SK-N-SH treated with all-trans-retinoic acid at 6 μM for 48 hours (cell line): ENCODE measurements around the gene GIMAP1.
A peak's percentile ranks its signal among the peaks of the same experiment; 100 is the strongest.

ENCODE experiments used
- ATAC-seq: fragments of 200-7000 bp; cut with Tn5 transposase; 3 replicates; pipeline ENCODE4 v1.9.1; 2020; ENCODE audit warnings: mild to moderate bottlenecking, moderate library complexity
- ARNTL ChIP-seq: fragments of 450-650 bp; formaldehyde crosslinking; IDR thresholded peaks from 2 replicates; pipeline ENCODE4 v1.5.0; 2020; ENCODE audit warnings: low read depth, mild to moderate bottlenecking, moderate library complexity, borderline replicate concordance
- CREB5 ChIP-seq: fragments of 250-450 bp; sonication (Bioruptor Pico); IDR thresholded peaks from 2 replicates; pipeline ENCODE4 v1.5.1; 2020; ENCODE audit warnings: low read depth, mild to moderate bottlenecking, moderate library complexity
- CSDC2 ChIP-seq: fragments of 250-450 bp; sonication (Bioruptor Pico); IDR thresholded peaks from 2 replicates; pipeline ENCODE4 v1.5.0; 2020; ENCODE audit warnings: mild to moderate bottlenecking, moderate library complexity
- CSRNP3 ChIP-seq: fragments of 250-450 bp; sonication (Bioruptor Pico); IDR thresholded peaks from 2 replicates; pipeline ENCODE4 v1.5.1; 2021; ENCODE audit warnings: mild to moderate bottlenecking, moderate library complexity
- ESRRG ChIP-seq: fragments of 250-450 bp; sonication (Bioruptor Pico); IDR thresholded peaks from 2 replicates; pipeline ENCODE4 v1.6.1; 2021; ENCODE audit warnings: mild to moderate bottlenecking
- GLIS3 ChIP-seq: fragments of 250-450 bp; sonication (Bioruptor Pico); IDR thresholded peaks from 2 replicates; pipeline ENCODE4 v1.5.0; 2020; ENCODE audit warnings: mild to moderate bottlenecking, moderate library complexity
- ISL1 ChIP-seq: fragments of 250-450 bp; sonication (Bioruptor Pico); IDR thresholded peaks from 2 replicates; pipeline ENCODE4 v2.1.2; 2022; ENCODE audit warnings: mild to moderate bottlenecking, moderate library complexity
- OSR1 ChIP-seq: fragments of 250-450 bp; sonication (Bioruptor Pico); IDR thresholded peaks from 2 replicates; pipeline ENCODE4 v1.8.0; 2022; ENCODE audit warnings: moderate library complexity, mild to moderate bottlenecking, inconsistent platforms
- POU6F1 ChIP-seq: fragments of 250-450 bp; sonication (Bioruptor Pico); IDR thresholded peaks from 2 replicates; pipeline ENCODE4 v1.8.0; 2021; ENCODE audit warnings: low read depth, mild to moderate bottlenecking, moderate library complexity, borderline replicate concordance
- PPARA ChIP-seq: fragments of 250-450 bp; sonication (Bioruptor Pico); IDR thresholded peaks from 2 replicates; pipeline ENCODE4 v1.5.0; 2020; ENCODE audit warnings: mild to moderate bottlenecking, borderline replicate concordance
- RARB ChIP-seq: fragments of 250-450 bp; sonication (Bioruptor Pico); IDR thresholded peaks from 2 replicates; pipeline ENCODE4 v1.8.0; 2021; ENCODE audit warnings: mild to moderate bottlenecking, moderate library complexity
- SNAI2 ChIP-seq: fragments of 250-450 bp; sonication (Bioruptor Pico); IDR thresholded peaks from 2 replicates; pipeline ENCODE4 v1.5.0; 2020; ENCODE audit warnings: mild to moderate bottlenecking, moderate library complexity
- TCF4 ChIP-seq: fragments of 250-450 bp; sonication (Bioruptor Pico); IDR thresholded peaks from 2 replicates; pipeline ENCODE4 v1.8.0; 2021; ENCODE audit warnings: mild to moderate bottlenecking, moderate library complexity, borderline replicate concordance
- TOX ChIP-seq: fragments of 250-450 bp; sonication (Bioruptor Pico); IDR thresholded peaks from 2 replicates; pipeline ENCODE4 v1.8.0; 2021; ENCODE audit warnings: mild to moderate bottlenecking, moderate library complexity, borderline replicate concordance
- TSHZ2 ChIP-seq: fragments of 250-450 bp; sonication (Bioruptor Pico); IDR thresholded peaks from 2 replicates; pipeline ENCODE4 v1.5.0; 2020; ENCODE audit warnings: mild to moderate bottlenecking, moderate library complexity
- ZC3H10 ChIP-seq: fragments of 250-450 bp; sonication (Bioruptor Pico); IDR thresholded peaks from 2 replicates; pipeline ENCODE4 v1.5.1; 2021; ENCODE audit warnings: mild to moderate bottlenecking, moderate library complexity
- ZFP3 ChIP-seq: fragments of 250-450 bp; sonication (Bioruptor Pico); IDR thresholded peaks from 2 replicates; pipeline ENCODE4 v1.5.0; 2020; ENCODE audit warnings: mild to moderate bottlenecking, moderate library complexity
- ZFP30 ChIP-seq: fragments of 450-650 bp; formaldehyde crosslinking; IDR thresholded peaks from 2 replicates; pipeline ENCODE4 v1.5.0; 2022; ENCODE audit warnings: mild to moderate bottlenecking, moderate library complexity
- ZNF565 ChIP-seq: fragments of 450-650 bp; formaldehyde crosslinking; conservative IDR thresholded peaks from 2 replicates; pipeline ENCODE4 v1.5.0; 2020; ENCODE audit warnings: low read depth, mild to moderate bottlenecking, moderate library complexity
- ZNF70 ChIP-seq: fragments of 450-650 bp; formaldehyde crosslinking; IDR thresholded peaks from 2 replicates; pipeline ENCODE4 v1.5.0; 2020; ENCODE audit warnings: mild to moderate bottlenecking, moderate library complexity
- ZNF8 ChIP-seq: fragments of 450-650 bp; formaldehyde crosslinking; IDR thresholded peaks from 2 replicates; pipeline ENCODE4 v1.5.0; 2020; ENCODE audit warnings: mild to moderate bottlenecking, moderate library complexity

Gene GIMAP1

GRCh38 chr7:150755473-150756099, 39.2 kb downstream of the GIMAP1 start:
- no peak for ATAC-seq
- no peak for TF ChIP-seq CREB5 (CRISPR knock-in tag)
- no peak for TF ChIP-seq TCF4 (CRISPR knock-in tag)
- no peak for TF ChIP-seq TOX (CRISPR knock-in tag)

GRCh38 chr7:150756166-150756565, 39.8 kb downstream of the GIMAP1 start:
- TF ChIP-seq ZNF565 (no peak), TSHZ2 (CRISPR knock-in tag) (no peak), CSDC2 (no peak), ESRRG (no peak), OSR1 (CRISPR knock-in tag) (no peak), CSRNP3 (CRISPR knock-in tag) (no peak), TCF4 (CRISPR knock-in tag) (no peak), SNAI2 (CRISPR knock-in tag) (no peak), ZC3H10 (CRISPR knock-in tag) (no peak), RARB (CRISPR knock-in tag) (no peak)
- ATAC-seq = no peak

GRCh38 chr7:150756858-150757257, 40.4 kb downstream of the GIMAP1 start:
- peak; percentile 71; the same call in 2 of the 3 replicates for ATAC-seq

GRCh38 chr7:150759479-150759878, 43.1 kb downstream of the GIMAP1 start:
- ATAC-seq = no peak

More at GRCh38 chr7:150756858-150757257, 40.4 kb downstream of the GIMAP1 start:
- no peak for TF ChIP-seq GLIS3 (CRISPR knock-in tag)
- TF ChIP-seq TOX (CRISPR knock-in tag) = no peak
- no peak for TF ChIP-seq ZNF70 (CRISPR knock-in tag)
- no peak for TF ChIP-seq ZFP3 (CRISPR knock-in tag)
- TF ChIP-seq PPARA (CRISPR knock-in tag) = no peak
- no peak for TF ChIP-seq CSDC2
- no peak for TF ChIP-seq POU6F1

More at GRCh38 chr7:150759479-150759878, 43.1 kb downstream of the GIMAP1 start:
- TF ChIP-seq ARNTL (CRISPR knock-in tag) = no peak
- TF ChIP-seq TCF4 (CRISPR knock-in tag) = no peak
- TF ChIP-seq POU6F1 = no peak
- no peak for TF ChIP-seq ISL1 (CRISPR knock-in tag)
- TF ChIP-seq ZC3H10 (CRISPR knock-in tag) = no peak
- no peak for TF ChIP-seq ZNF565
- no peak for TF ChIP-seq ZNF8 (CRISPR knock-in tag)
- TF ChIP-seq RARB (CRISPR knock-in tag) = no peak
- no peak for TF ChIP-seq ZFP30 (CRISPR knock-in tag)
- TF ChIP-seq ZNF70 (CRISPR knock-in tag) = no peak
- no peak for TF ChIP-seq PPARA (CRISPR knock-in tag)
- TF ChIP-seq, all 23 proteins: peak for 0
